ENCODE results near the gene GALT. TPM values are rescaled to one million over a fixed set of nuclear protein-coding genes. Genes with fewer than 3 reads are reported as not detected.

GALT gene
- total RNA-seq, 4 donors from 2014 or later: 73.5 to 147 (median 97.3) TPM

DNA sequence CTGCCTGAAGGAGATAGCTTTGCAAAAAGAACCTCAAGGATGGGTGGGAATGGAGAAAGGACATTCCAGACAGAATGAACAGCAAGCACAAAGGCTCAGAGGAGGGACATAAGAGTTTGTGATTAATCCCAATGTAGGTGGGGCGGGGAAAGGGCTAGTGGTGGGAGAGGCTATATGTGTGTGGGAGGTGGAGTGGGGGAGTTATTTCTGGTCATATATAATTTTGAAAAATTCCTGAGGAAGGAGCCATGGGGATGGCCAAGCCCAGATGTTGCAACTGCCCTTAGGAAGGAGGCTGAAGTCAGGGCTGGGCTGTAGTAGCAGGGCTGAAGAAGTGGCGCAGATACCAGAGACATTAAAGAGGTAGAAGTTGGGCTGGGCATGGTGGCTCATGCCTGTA, 29.4 kb downstream of the GALT start:
- TF ChIP-seq, protein P1, sequence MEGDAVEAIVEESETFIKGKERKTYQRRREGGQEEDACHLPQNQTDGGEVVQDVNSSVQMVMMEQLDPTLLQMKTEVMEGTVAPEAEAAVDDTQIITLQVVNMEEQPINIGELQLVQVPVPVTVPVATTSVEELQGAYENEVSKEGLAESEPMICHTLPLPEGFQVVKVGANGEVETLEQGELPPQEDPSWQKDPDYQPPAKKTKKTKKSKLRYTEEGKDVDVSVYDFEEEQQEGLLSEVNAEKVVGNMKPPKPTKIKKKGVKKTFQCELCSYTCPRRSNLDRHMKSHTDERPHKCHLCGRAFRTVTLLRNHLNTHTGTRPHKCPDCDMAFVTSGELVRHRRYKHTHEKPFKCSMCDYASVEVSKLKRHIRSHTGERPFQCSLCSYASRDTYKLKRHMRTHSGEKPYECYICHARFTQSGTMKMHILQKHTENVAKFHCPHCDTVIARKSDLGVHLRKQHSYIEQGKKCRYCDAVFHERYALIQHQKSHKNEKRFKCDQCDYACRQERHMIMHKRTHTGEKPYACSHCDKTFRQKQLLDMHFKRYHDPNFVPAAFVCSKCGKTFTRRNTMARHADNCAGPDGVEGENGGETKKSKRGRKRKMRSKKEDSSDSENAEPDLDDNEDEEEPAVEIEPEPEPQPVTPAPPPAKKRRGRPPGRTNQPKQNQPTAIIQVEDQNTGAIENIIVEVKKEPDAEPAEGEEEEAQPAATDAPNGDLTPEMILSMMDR (IDR thresholded peaks at IDR 0.05): no peak
- TF ChIP-seq EP300 (IDR thresholded peaks at IDR 0.05; ENCODE audit: low read depth) (no peak), POLR2A (IDR thresholded peaks at IDR 0.05) (no peak), POLR2AphosphoS5 (IDR thresholded peaks at IDR 0.05) (no peak)
- DNase-seq: no peak
- in situ Hi-C loops (cut with MboI; ENCODE audit: low pct_ligation_motif_present in 1 of 4, low pct_unique_long_range_greater_than_20kb in 1 of 4, low sequenced_read_pairs in 3 of 4): no loop called here

DNA sequence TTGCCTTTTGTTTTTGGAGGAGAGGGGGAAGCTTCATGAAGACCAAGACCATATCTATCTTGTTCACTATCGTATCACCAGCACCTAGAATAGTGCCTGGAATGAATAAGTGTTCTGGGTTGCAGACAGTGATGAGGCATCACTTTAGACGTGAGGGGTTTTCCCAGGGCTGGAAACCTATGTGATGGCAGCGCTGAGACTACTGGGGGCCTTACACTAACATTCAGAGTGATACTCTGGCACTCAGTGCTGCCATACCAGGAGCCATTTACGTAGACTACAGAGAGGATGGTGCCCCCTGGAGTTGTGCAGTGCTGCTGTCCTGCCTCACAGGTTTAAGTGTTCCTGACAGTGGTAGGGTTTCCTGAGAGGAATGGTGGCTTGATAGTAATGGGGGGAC, 37.7 kb downstream of the GALT start:
- no peaks in the 10 kb centered on the region for H3K27me3 ChIP-seq
- H3K27ac ChIP-seq: no peak overlapping the region
- in situ Hi-C loops (cut with MboI; ENCODE audit: low pct_ligation_motif_present in 1 of 4, low pct_unique_long_range_greater_than_20kb in 1 of 4, low sequenced_read_pairs in 3 of 4): no loop called here
- H3K4me3 ChIP-seq: no peak overlapping the region
- no peaks in the 10 kb centered on the region for H3K9me3 ChIP-seq
- intact Hi-C loops (cut with DNase I; ENCODE audit: low total_unique reads): no loop called here
- TF ChIP-seq EP300 (IDR thresholded peaks at IDR 0.05; ENCODE audit: low read depth): no peak
- no peak for TF ChIP-seq POLR2AphosphoS5 (IDR thresholded peaks at IDR 0.05)
- TF ChIP-seq POLR2A (IDR thresholded peaks at IDR 0.05): no peak
- TF ChIP-seq, protein P1 (IDR thresholded peaks at IDR 0.05): no peak
- peaks cover 0 to 12% (median 0%) of the 10 kb centered on the region in 4 donors for H3K4me1 ChIP-seq
- H3K36me3 ChIP-seq: no peaks in the 10 kb centered on the region
- no peak for DNase-seq
- 73 to 80% methylated on average over 2 to 4 of the region's 4 CpGs for WGBS, 2 donors (ENCODE audit: low coverage in 1 of 2)

More for the DNA sequence above, 29.4 kb downstream of the GALT start:
- no peak overlapping the region for H3K4me3 ChIP-seq
- no peaks in the 10 kb centered on the region for H3K4me1 ChIP-seq
- no peaks in the 10 kb centered on the region for H3K36me3 ChIP-seq
- H3K27ac ChIP-seq: no peak overlapping the region
- whole genome bisulfite sequencing, 2 donors (ENCODE audit: low coverage in 1 of 2): 98 to 100% methylated on average over 2 of the region's 2 CpGs
- intact Hi-C loops (cut with DNase I; ENCODE audit: low total_unique reads): loop anchor here (5.0 kb wide), 1 partner anchor 649 kb away; no protein-coding TSS in a partner anchor
- H3K9me3 ChIP-seq: no peaks in the 10 kb centered on the region
- no peaks in the 10 kb centered on the region for H3K27me3 ChIP-seq

DNA sequence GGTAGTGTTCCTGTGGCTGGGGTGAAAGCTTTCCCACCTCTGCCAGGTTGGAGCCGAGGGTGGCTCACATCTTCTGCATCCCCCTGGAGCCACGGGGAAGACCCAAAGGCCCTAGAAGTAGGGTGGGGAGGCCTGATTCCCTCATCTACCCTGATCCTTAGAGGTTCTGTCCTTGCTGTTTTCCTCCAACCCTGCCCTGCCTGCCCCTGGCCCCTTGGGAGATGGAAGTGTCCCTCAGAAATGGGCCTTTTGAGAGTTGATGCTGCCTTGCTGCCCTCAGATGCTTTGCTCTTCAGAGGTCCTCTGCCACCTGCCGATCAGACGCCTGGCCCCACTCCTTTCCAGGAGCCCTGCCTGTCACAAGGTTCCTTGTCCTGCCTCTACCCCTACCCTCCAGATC, 38.3 kb downstream of the GALT start:
- WGBS, 2 donors (ENCODE audit: low coverage in 1 of 2): 85 to 100% methylated on average over 2 to 4 of the region's 4 CpGs
- Histone ChIP-seq H3K4me3 (no peak overlapping the region), H3K27ac (no peak overlapping the region), H3K27me3 (no peaks in the 10 kb centered on the region), H3K36me3 (no peaks in the 10 kb centered on the region), H3K4me1 (peaks cover 0 to 16% (median 0%) of the 10 kb centered on the region in 4 donors), H3K9me3 (no peaks in the 10 kb centered on the region)
- in situ Hi-C loops (cut with MboI; ENCODE audit: low pct_ligation_motif_present in 1 of 4, low pct_unique_long_range_greater_than_20kb in 1 of 4, low sequenced_read_pairs in 3 of 4): no loop called here
- intact Hi-C loops (cut with DNase I; ENCODE audit: low total_unique reads): no loop called here
- no peak for TF ChIP-seq EP300 (IDR thresholded peaks at IDR 0.05; ENCODE audit: low read depth)
- no peak for TF ChIP-seq POLR2A (IDR thresholded peaks at IDR 0.05)
- TF ChIP-seq, protein P1 (IDR thresholded peaks at IDR 0.05): no peak
- no peak for TF ChIP-seq POLR2AphosphoS5 (IDR thresholded peaks at IDR 0.05)
- DNase-seq: no peak

DNA sequence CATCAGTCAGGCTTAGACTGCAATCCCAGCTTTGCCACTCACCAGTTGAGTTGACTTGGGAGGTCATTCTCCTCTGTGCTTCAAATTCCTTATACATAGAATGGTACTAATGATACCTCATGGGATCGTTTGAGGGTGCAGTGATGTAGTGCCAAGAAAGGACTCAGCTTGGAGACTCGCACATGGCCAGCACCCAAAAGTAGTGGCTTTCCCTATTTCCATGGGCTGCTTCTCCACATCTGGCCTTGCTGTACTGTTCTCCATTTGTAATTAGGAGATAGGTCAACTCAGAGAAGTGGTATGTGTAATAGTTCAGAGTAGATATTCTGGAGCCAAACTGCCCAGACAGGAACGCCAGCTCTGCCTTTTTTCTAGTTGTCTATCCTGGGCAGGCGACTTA, 39.1 kb downstream of the GALT start:
- H3K4me1 ChIP-seq: peaks cover 0 to 16% (median 0%) of the 10 kb centered on the region in 4 donors
- in situ Hi-C loops (cut with MboI; ENCODE audit: low pct_ligation_motif_present in 1 of 4, low pct_unique_long_range_greater_than_20kb in 1 of 4, low sequenced_read_pairs in 3 of 4) (no loop called here), intact Hi-C loops (cut with DNase I; ENCODE audit: low total_unique reads) (no loop called here)
- no peak for TF ChIP-seq POLR2A (IDR thresholded peaks at IDR 0.05)
- TF ChIP-seq, protein P1 (IDR thresholded peaks at IDR 0.05): no peak
- TF ChIP-seq EP300 (IDR thresholded peaks at IDR 0.05; ENCODE audit: low read depth): no peak
- TF ChIP-seq POLR2AphosphoS5 (IDR thresholded peaks at IDR 0.05): no peak
- no peak for DNase-seq
- 94 to 100% methylated on average over 1 to 4 of the region's 4 CpGs for WGBS, 2 donors (ENCODE audit: low coverage in 1 of 2)
- no peaks in the 10 kb centered on the region for H3K36me3 ChIP-seq
- no peak overlapping the region for H3K27ac ChIP-seq
- no peak overlapping the region for H3K4me3 ChIP-seq
- no peaks in the 10 kb centered on the region for H3K9me3 ChIP-seq
- no peaks in the 10 kb centered on the region for H3K27me3 ChIP-seq
